Heart left ventricle (tissue), 16 donors: ENCODE data around the gene LAMB1. TPM values are rescaled to one million over a fixed set of nuclear protein-coding genes. Genes with fewer than 3 reads are reported as not detected.

Experiments
- ATAC-seq, 4 donors: fragments of 200-7000 bp; cut with Tn5 transposase; one replicate each; pipeline ENCODE4 v1.9.1; 2020 to 2022; ENCODE audit warnings: moderate library complexity in 4 of 4, mild to moderate bottlenecking in 3 of 4, moderate number of reproducible peaks in 1 of 4
- DNase-seq, 5 donors: peaks; one replicate each; pipeline ENCODE4 v3.0.0-alpha.2; 2020
- H3K27ac ChIP-seq, 12 donors: fragments of 200-600 bp; sonication (generic) in 4 of 12; one replicate each; pipeline versions ENCODE4 v1.5.0 to v1.8.0; 2016 to 2022; ENCODE audit warnings: mild to moderate bottlenecking in 2 of 12
- H3K27me3 ChIP-seq, 9 donors: fragments of 200-600 bp; sonication (generic) in 2 of 9; one replicate each; pipeline versions ENCODE4 v1.5.1 to v1.8.0; 2016 to 2022; ENCODE audit warnings: mild to moderate bottlenecking in 3 of 9
- H3K36me3 ChIP-seq, 9 donors: fragments of 200-600 bp; sonication (generic) in 2 of 9; one replicate each; pipeline versions ENCODE4 v1.5.0 to v1.8.0; 2018 to 2022; ENCODE audit warnings: mild to moderate bottlenecking in 2 of 9
- H3K4me1 ChIP-seq, 12 donors: fragments of 200-600 bp; sonication (generic) in 4 of 12; one replicate each; pipeline versions ENCODE4 v1.5.0 to v1.8.0; 2016 to 2022; ENCODE audit warnings: mild to moderate bottlenecking in 3 of 12
- H3K4me3 ChIP-seq, 12 donors: fragments of 200-600 bp; sonication (generic) in 4 of 12; one replicate each; pipeline versions ENCODE4 v1.5.0 to v1.8.0; 2017 to 2022; ENCODE audit warnings: mild to moderate bottlenecking in 9 of 12, moderate library complexity in 4 of 12
- H3K9me3 ChIP-seq, 12 donors: fragments of 200-600 bp; sonication (generic) in 4 of 12; one replicate each; pipeline versions ENCODE4 v1.5.0 to v1.8.0; 2016 to 2022; ENCODE audit warnings: mild to moderate bottlenecking in 1 of 12
- POLR2A ChIP-seq, 2 donors: fragments of 450-650 bp; IDR thresholded peaks; one replicate each; pipeline ENCODE4 v1.6.1; 2017; ENCODE audit warnings: antibody characterized with exemption in 2 of 2, mild to moderate bottlenecking in 2 of 2, moderate library complexity in 2 of 2
- WGBS, 4 donors: extraction: QIAGEN DNeasy Blood & Tissue Kit in 2 of 4; methylation state at CpG; one replicate each; pipeline versions ENCODE4 v1.1.5 to v1.1.7; 2013 to 2018; 5-methylcytosine and 5-hydroxymethylcytosine counted together
- intact Hi-C, 10 donors: fragments of 100-400 bp; cut with DNase I; formaldehyde crosslinking; loops; one replicate each; pipeline versions ENCODE4 v1.11.1 to v1.14.2; 2022
- polyA plus RNA-seq, 2 donors: library from polyadenylated mRNA; stranded (reverse); fragments of 200-250 nt; gene quantifications; one replicate each; pipeline ENCODE4 v1.2.3, GENCODE V29; 2013
- total RNA-seq, 9 donors: library from RNA; depleted of rRNA in 2 of 9; stranded (reverse); fragments of >200 nt in 2 of 9; fragmentation: NEBNext Ultra II Directional in 3 of 9; extraction: Animal tissue kit (Norgen Biotek cat#: 25700) in 3 of 9; gene quantifications; one replicate each; pipeline versions ENCODE4 v1.1.0 to v1.2.4, GENCODE V29; 2016 to 2023
- TF ChIP-seq, protein P1 (sequence below), 12 donors: fragments of 200-600 bp; sonication (generic) in 4 of 12; IDR thresholded peaks; one replicate each; pipeline versions ENCODE4 v1.5.0 to v1.8.0; 2018 to 2022; ENCODE audit warnings: antibody characterized with exemption in 12 of 12, mild to moderate bottlenecking in 5 of 12
- donor health status: ischemic (EF 13 %, LVEDD 7.1; RV severe dilation, severe dysfunction).
- donor health status: healthy with polysubstance abuse.
- donor health status: DM: no; HTN: yes; CAD: no.
- donor health status: DM: no; HTN: no; CAD: no.
- donor health status: ischemic (EF 25% LVEDD 6.9; RV normal size, moderate dysfunction).
- donor health status: ischemic (EF 25% LVEDD 5.7; RV mildly dilated, moderate dysfunction).
- donor health status: healthy.
- donor health status: DM: yes; HTN: yes; CAD: no.
- donor health status: ischemic (EF 35%, LVEDD 5.7; RV mildly dilated, moderate dysfunction).
- donor health status: nonischemic (EF 11% LVEDD 7.7; RV severe dilation, severe dysfunction).
- donor health status: DM: yes; HTN: yes; CAD: no.
- donor health status: PGD.
- donor health status: ischemic (EF 29% LVEDD 5.4; RV normal size, mild dysfunction).
- donor health status: nonischemic (EF 23%, LVEDD 6.1; RV moderate dilation, normal function).

The LAMB1 gene
- total and polyA plus RNA-seq, 11 donors: 29.1 to 121 (median 55.9) TPM

DNA sequence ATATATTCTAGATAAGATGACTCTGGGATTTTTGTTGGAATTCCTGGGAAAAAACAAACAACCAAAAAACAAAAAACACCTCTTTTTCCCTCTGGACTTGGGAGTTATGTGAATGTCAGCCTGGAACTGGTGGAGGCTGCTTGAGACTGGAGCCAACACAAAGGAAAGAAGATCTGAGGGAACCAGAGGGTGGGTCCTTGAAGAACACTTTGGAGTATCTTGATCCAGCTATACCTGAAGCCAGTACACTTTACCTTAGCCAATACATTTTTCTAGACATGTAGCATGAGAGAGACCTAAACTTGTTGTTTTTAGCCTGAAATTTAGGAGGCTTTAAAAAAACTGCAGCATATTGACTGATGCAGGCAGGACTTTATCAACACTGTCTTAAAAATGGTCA lies 5.9 kb upstream of the LAMB1 start:
- intact Hi-C loops: loop anchor here in 7 of 10 donors (10.0 kb wide), 3 partner anchors 86 to 136 kb away; partner anchors contain the start of gene DLD (in 2 of the 7)

DNA sequence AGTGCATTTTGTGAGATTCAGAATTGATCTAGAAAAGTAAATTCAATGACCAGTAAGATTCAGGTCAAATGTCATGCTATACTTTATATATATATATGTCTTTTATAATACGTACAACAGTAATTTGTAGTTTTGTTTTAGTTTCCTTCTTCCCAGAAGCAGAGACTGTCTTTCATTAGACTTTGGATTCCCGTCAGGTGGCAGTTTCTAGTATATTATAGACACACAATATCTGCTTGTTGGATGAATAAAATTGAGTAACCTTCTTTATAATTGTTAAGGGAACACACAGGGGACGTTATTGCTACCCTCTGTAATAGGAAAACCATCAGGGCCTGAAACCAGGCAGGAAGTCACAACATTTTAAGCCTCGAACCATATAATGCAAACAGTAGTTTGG lies 5.3 kb upstream of the LAMB1 start:
- Histone ChIP-seq H3K36me3 (no peaks in the 10 kb centered on the region), H3K4me3 (no peak overlapping the region), H3K9me3 (no peaks in the 10 kb centered on the region), H3K27me3 (peaks cover 0 to 13% (median 0%) of the 10 kb centered on the region in 9 donors), H3K27ac (no peak overlapping the region), H3K4me1 (peaks cover 0 to 42% (median 8%) of the 10 kb centered on the region in 12 donors)
- TF ChIP-seq POLR2A (IDR thresholded peaks at IDR 0.05): no peak
- TF ChIP-seq, protein P1, sequence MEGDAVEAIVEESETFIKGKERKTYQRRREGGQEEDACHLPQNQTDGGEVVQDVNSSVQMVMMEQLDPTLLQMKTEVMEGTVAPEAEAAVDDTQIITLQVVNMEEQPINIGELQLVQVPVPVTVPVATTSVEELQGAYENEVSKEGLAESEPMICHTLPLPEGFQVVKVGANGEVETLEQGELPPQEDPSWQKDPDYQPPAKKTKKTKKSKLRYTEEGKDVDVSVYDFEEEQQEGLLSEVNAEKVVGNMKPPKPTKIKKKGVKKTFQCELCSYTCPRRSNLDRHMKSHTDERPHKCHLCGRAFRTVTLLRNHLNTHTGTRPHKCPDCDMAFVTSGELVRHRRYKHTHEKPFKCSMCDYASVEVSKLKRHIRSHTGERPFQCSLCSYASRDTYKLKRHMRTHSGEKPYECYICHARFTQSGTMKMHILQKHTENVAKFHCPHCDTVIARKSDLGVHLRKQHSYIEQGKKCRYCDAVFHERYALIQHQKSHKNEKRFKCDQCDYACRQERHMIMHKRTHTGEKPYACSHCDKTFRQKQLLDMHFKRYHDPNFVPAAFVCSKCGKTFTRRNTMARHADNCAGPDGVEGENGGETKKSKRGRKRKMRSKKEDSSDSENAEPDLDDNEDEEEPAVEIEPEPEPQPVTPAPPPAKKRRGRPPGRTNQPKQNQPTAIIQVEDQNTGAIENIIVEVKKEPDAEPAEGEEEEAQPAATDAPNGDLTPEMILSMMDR (IDR thresholded peaks at IDR 0.05): no peak
- ATAC-seq (no peak), DNase-seq (no peak)
- intact Hi-C loops: loop anchor here in 7 of 10 donors (10.0 kb wide), 3 partner anchors 87 to 137 kb away; partner anchors contain the start of gene DLD (in 2 of the 7)
- 86 to 90% (median 89%) methylated on average over 4 of the region's 4 CpGs for WGBS, 4 donors

More for the DNA sequence above, 5.9 kb upstream of the LAMB1 start:
- DNase-seq (no peak), ATAC-seq (no peak)
- Histone ChIP-seq H3K9me3 (no peaks in the 10 kb centered on the region), H3K27me3 (peaks cover 0 to 7% (median 0%) of the 10 kb centered on the region in 9 donors), H3K4me1 (peaks cover 0 to 37% (median 7%) of the 10 kb centered on the region in 12 donors), H3K27ac (no peak overlapping the region), H3K36me3 (no peaks in the 10 kb centered on the region), H3K4me3 (no peak overlapping the region)
- TF ChIP-seq, protein P1 (IDR thresholded peaks at IDR 0.05): no peak
- no peak for TF ChIP-seq POLR2A (IDR thresholded peaks at IDR 0.05)

DNA sequence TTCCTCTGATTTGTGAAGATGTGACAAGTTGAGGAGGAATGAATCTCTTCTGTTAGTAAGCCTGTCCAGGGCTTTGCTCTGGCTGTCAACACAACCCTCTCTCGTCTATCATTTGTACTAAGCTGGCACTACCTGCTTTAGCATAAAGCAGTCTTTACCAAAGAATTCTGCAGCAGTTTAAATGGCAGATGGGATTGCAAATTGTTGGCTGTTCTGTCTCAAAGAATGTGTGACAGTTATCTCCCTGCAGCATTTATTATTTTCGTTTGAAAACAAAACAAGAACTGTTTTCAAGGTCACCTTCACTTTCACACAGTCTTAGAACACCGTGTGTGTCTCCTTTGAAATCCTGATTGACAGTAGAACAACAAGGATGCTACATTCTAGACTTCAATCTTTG lies 4.8 kb upstream of the LAMB1 start:
- no peaks in the 10 kb centered on the region for H3K36me3 ChIP-seq
- 37 to 45% (median 40%) methylated on average over 3 of the region's 3 CpGs for WGBS, 4 donors
- H3K9me3 ChIP-seq: no peaks in the 10 kb centered on the region
- no peak overlapping the region for H3K4me3 ChIP-seq
- H3K27ac ChIP-seq: no peak overlapping the region
- H3K4me1 ChIP-seq: peaks cover 0 to 38% (median 6%) of the 10 kb centered on the region in 12 donors
- intact Hi-C loops: loop anchor here in 7 of 10 donors (10.0 kb wide), 3 partner anchors 87 to 137 kb away; partner anchors contain the start of gene DLD (in 2 of the 7)
- no peak for DNase-seq
- ATAC-seq: no peak
- H3K27me3 ChIP-seq: peaks cover 0 to 18% (median 0%) of the 10 kb centered on the region in 9 donors
- TF ChIP-seq, protein P1 (IDR thresholded peaks at IDR 0.05): no peak
- no peak for TF ChIP-seq POLR2A (IDR thresholded peaks at IDR 0.05)

DNA sequence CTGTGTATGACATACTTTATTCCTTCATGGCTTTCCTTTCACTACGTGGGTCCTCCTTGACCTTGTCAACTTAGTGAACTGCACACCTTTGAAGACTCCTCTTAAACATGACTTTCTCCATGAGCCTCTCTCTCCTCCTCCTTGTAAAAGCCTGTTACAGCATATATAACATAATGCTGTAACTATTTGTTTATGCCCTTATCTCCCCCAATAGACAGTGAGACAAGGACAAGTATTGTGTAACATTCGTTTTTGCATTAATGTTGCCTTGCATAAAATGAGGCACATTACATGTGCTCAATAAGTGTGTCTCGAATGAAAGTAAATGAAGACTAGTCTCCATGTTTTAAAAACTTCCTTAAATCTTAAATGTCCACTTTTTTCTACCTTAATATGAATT lies 4.3 kb upstream of the LAMB1 start:
- Histone ChIP-seq H3K27me3 (peaks cover 0 to 23% (median 0%) of the 10 kb centered on the region in 9 donors), H3K36me3 (no peaks in the 10 kb centered on the region), H3K27ac (no peak overlapping the region), H3K4me1 (peaks cover 0 to 36% (median 6%) of the 10 kb centered on the region in 12 donors), H3K4me3 (no peak overlapping the region), H3K9me3 (no peaks in the 10 kb centered on the region)
- DNase-seq (no peak), ATAC-seq (no peak)
- WGBS, 4 donors: 80 to 87% (median 82%) methylated on average over 3 of the region's 3 CpGs
- intact Hi-C loops: loop anchor here in 7 of 10 donors (10.0 kb wide), 3 partner anchors 88 to 138 kb away; partner anchors contain the start of gene DLD (in 2 of the 7)
- TF ChIP-seq, protein P1 (IDR thresholded peaks at IDR 0.05): no peak
- no peak for TF ChIP-seq POLR2A (IDR thresholded peaks at IDR 0.05)
